K562 (cell line): ENCODE results near the gene LYPD4. TPM values are rescaled to one million over a fixed set of nuclear protein-coding genes. Genes with fewer than 3 reads are reported as not detected.

Experiments used
- POLR2A ChIP-seq: fragments of 450-650 bp; conservative IDR thresholded peaks from 2 replicates; pipeline ENCODE4 v1.6.1; 2016
- ZNF551 ChIP-seq: fragments of 250-450 bp; sonication (Bioruptor Pico); IDR thresholded peaks from 2 replicates; pipeline ENCODE4 v1.5.0; 2021; ENCODE audit warnings: mild to moderate bottlenecking, moderate library complexity
- polyA plus RNA-seq, 8 experiments: library from polyadenylated mRNA; depleted of rRNA in 4 of 8; stranded (reverse) in 5 of 8; unstranded in 3 of 8; fragments of >200 nt; fragmentation: Nextera tagmentation in 2 of 8; fragmentation: Illumina TruSeq in 1 of 8; extraction: Ambion mirVana in 2 of 8; extraction: Trizol in 1 of 8; gene quantifications; 2 replicates each; pipeline versions ENCODE4 v1.2.1 to v1.2.3, GENCODE V29; 2011 to 2014; ENCODE audit warnings: inconsistent platforms in 1 of 8, missing spikeins in 1 of 8
- total RNA-seq, 7 experiments: library from RNA; depleted of rRNA in 6 of 7; stranded (reverse); fragments of >200 nt in 6 of 7; fragmentation: Illumina TruSeq in 2 of 7; extraction: Trizol in 2 of 7; gene quantifications; 2 replicates each; pipeline versions ENCODE4 v1.2.1 to v1.2.3, GENCODE V29; 2011 to 2021; ENCODE audit warnings: low replicate concordance in 1 of 7
- TF ChIP-seq, protein P1 (sequence below): fragments of 450-650 bp; IDR thresholded peaks from one replicate; pipeline ENCODE4 v1.6.1; 2018; ENCODE audit warnings: mild to moderate bottlenecking, moderate library complexity; ENCODE audit not compliant: partially characterized antibody
- TF ChIP-seq, protein P2 (sequence below): fragments of 150-350 bp; conservative IDR thresholded peaks from 2 replicates; pipeline ENCODE4 v1.6.1; 2014; ENCODE audit warnings: low read length
- TF ChIP-seq, protein P3 (sequence below), 3 experiments: IDR thresholded peaks in 2 of 3; conservative IDR thresholded peaks in 1 of 3; 2 replicates each; pipeline ENCODE4 v1.5.1; 2011 to 2012; ENCODE audit warnings: low read length in 3 of 3, mild to moderate bottlenecking in 3 of 3, control low read depth in 2 of 3, improper control_type of control experiment in 1 of 3, inconsistent platforms in 1 of 3, low read depth in 1 of 3, mixed read lengths in 1 of 3, moderate library complexity in 1 of 3; ENCODE audit not compliant: insufficient read depth in 2 of 3

Gene LYPD4
- total and polyA plus RNA-seq, 9 of the 15 experiments (the other 6 are each of a cell fraction or from before 2014, with no cell fraction given), result 0.11 TPM; not detected in 8

DNA sequence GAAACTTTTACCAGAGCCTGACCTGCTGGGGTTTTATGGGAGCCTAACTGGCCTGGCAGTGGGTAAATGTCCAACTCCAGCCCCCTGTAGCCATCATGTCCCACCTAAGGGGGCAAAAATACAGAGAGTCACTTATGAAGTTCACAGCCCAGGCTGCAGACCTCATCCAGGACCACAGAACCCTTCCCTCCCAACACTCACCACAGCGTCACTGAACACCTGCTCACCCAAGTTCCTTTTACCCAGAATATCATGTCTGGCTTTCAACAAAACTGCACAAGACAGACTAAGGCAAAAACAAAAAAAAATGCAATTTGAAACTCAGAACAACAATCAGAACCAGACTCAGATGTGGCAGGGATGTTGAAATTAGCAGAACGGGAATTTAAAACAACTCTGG lies 41.7 kb downstream of the LYPD4 start (continued):
- TF ChIP-seq, protein P1, sequence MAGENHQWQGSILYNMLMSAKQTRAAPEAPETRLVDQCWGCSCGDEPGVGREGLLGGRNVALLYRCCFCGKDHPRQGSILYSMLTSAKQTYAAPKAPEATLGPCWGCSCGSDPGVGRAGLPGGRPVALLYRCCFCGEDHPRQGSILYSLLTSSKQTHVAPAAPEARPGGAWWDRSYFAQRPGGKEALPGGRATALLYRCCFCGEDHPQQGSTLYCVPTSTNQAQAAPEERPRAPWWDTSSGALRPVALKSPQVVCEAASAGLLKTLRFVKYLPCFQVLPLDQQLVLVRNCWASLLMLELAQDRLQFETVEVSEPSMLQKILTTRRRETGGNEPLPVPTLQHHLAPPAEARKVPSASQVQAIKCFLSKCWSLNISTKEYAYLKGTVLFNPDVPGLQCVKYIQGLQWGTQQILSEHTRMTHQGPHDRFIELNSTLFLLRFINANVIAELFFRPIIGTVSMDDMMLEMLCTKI, result no peak
- TF ChIP-seq POLR2A, result no peak
- no peak for TF ChIP-seq ZNF551 (CRISPR knock-in tag)
- TF ChIP-seq, protein P2, sequence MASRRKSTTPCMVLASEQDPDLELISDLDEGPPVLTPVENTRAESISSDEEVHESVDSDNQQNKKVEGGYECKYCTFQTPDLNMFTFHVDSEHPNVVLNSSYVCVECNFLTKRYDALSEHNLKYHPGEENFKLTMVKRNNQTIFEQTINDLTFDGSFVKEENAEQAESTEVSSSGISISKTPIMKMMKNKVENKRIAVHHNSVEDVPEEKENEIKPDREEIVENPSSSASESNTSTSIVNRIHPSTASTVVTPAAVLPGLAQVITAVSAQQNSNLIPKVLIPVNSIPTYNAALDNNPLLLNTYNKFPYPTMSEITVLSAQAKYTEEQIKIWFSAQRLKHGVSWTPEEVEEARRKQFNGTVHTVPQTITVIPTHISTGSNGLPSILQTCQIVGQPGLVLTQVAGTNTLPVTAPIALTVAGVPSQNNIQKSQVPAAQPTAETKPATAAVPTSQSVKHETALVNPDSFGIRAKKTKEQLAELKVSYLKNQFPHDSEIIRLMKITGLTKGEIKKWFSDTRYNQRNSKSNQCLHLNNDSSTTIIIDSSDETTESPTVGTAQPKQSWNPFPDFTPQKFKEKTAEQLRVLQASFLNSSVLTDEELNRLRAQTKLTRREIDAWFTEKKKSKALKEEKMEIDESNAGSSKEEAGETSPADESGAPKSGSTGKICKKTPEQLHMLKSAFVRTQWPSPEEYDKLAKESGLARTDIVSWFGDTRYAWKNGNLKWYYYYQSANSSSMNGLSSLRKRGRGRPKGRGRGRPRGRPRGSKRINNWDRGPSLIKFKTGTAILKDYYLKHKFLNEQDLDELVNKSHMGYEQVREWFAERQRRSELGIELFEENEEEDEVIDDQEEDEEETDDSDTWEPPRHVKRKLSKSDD, result no peak
- TF ChIP-seq, protein P3, sequence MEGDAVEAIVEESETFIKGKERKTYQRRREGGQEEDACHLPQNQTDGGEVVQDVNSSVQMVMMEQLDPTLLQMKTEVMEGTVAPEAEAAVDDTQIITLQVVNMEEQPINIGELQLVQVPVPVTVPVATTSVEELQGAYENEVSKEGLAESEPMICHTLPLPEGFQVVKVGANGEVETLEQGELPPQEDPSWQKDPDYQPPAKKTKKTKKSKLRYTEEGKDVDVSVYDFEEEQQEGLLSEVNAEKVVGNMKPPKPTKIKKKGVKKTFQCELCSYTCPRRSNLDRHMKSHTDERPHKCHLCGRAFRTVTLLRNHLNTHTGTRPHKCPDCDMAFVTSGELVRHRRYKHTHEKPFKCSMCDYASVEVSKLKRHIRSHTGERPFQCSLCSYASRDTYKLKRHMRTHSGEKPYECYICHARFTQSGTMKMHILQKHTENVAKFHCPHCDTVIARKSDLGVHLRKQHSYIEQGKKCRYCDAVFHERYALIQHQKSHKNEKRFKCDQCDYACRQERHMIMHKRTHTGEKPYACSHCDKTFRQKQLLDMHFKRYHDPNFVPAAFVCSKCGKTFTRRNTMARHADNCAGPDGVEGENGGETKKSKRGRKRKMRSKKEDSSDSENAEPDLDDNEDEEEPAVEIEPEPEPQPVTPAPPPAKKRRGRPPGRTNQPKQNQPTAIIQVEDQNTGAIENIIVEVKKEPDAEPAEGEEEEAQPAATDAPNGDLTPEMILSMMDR (IDR thresholded peaks at IDR 0.05 in 2 of 3, conservative IDR thresholded peaks at IDR 0.05 in 1 of 3; ENCODE audit: insufficient read depth in 2 of 3, low read depth in 1 of 3, low read length in 3 of 3), result no peak
